ENCODE results near the gene MS4A1. TPM values are rescaled to one million over a fixed set of nuclear protein-coding genes. Genes with fewer than 3 reads are reported as not detected.

Gene MS4A1
- total and polyA plus RNA-seq, 2 of the 8 experiments (the other 6 are each of a cell fraction or from before 2014, with no cell fraction given): not detected

DNA sequence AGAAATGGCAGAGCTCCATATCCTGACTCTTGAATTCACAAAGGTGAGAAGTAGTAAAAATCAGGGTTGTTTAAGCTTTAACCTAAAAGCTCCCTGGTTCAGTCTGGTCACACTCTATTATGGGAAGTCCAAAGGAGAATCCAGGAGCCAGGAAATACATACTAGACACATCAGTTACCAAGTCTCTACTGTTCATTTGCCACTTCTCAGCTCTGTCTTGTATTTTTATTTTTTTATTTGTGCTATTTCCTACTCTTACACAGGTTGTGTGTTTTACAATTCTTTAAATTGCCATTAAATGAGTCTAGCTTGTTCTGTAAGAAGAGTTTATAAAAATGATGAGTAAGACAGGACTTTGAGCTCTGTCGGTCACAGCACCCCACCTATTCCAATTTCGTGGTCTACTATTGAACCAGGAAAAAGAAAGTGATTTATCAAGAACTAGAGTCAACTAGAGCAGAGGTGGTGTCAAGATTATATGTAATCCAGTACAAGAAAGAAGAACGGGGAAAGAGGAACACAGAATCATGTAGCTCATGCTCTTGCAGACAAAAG is 46.7 kb downstream of the MS4A1 start:
- 88% methylated on average over 3 of the region's 3 CpGs; no CpG with 5 or more reads in 1 of the 2 experiments for WGBS, 2 experiments (ENCODE audit: extremely low coverage in 1 of 2, insufficient coverage in 1 of 2, insufficient read length in 1 of 2, insufficient replicate concordance in 2 of 2, low coverage in 1 of 2, low lambda C conversion rate in 2 of 2, missing lambda C conversion rate in 1 of 2)
- ChIA-PET CTCF (ENCODE audit: partially characterized antibody) (interaction anchor here (0.7 to 1.4 kb wide), 5 partner anchors 15 to 168 kb away, joined by 3 to 4 read pairs (median 3); no protein-coding TSS in a partner anchor), POLR2A (ENCODE audit: partially characterized antibody) (interaction anchor here (0.7 kb wide), 1 partner anchor 9 kb away, joined by 3 read pairs; the partner anchor contains the start of gene MS4A12)
- Histone ChIP-seq H3K14ac (ENCODE audit: insufficient read length) (no peak overlapping the region), H4K5ac (ENCODE audit: insufficient read length, low read depth, low read length) (no peak overlapping the region), H4K91ac (replicated peaks; ENCODE audit: insufficient read length, low read length) (no peak overlapping the region), H2BK20ac (ENCODE audit: low read length) (no peak overlapping the region), H3K27me3 (replicated peaks in 1 of 4; ENCODE audit: control insufficient read depth in 3 of 4, extremely low read depth in 1 of 4, insufficient read depth in 3 of 4, low read length in 3 of 4) (no peaks in the 10 kb centered on the region), H3K79me2 (ENCODE audit: control insufficient read depth in 1 of 2, insufficient read depth in 2 of 2, low read length in 2 of 2) (no peaks in the 10 kb centered on the region), H3K4me1 (replicated peaks in 1 of 4; ENCODE audit: control insufficient read depth in 3 of 4, insufficient read depth in 4 of 4, low read length in 3 of 4) (peaks cover 0 to 12% (median 6%) of the 10 kb centered on the region in 4 experiments; a peak in 5 of 7 replicates), H2BK120ac (replicated peaks; ENCODE audit: low read depth, low read length) (no peak overlapping the region), H3K36me3 (ENCODE audit: control insufficient read depth in 2 of 4, insufficient read depth in 4 of 4, low read length in 3 of 4) (no peaks in the 10 kb centered on the region), H3K56ac (replicated peaks; ENCODE audit: insufficient read length, low read depth, low read length) (no peak overlapping the region), H3K4me2 (ENCODE audit: insufficient read depth in 1 of 2, low read depth in 2 of 2, low read length in 2 of 2) (no peak overlapping the region), H3K18ac (ENCODE audit: extremely low read depth, low read length) (no peak overlapping the region), H2AK5ac (ENCODE audit: low read depth, low read length) (no peak overlapping the region), H3K23ac (ENCODE audit: insufficient read length) (no peak overlapping the region), H3K9me3 (ENCODE audit: insufficient read depth in 2 of 2, low read depth in 1 of 2, low read length in 1 of 2) (no peaks in the 10 kb centered on the region), H3K4ac (replicated peaks; ENCODE audit: insufficient read length, low read depth, low read length) (no peak overlapping the region), H3K4me3 (ENCODE audit: extremely low read depth in 1 of 4, insufficient read depth in 2 of 4, low read depth in 3 of 4, low read length in 4 of 4) (no peak overlapping the region), H2BK15ac (ENCODE audit: low read length) (no peak overlapping the region), H4K20me1 (replicated peaks in 1 of 2; ENCODE audit: control insufficient read depth in 1 of 2, insufficient read depth in 2 of 2, low read length in 2 of 2) (no peaks in the 10 kb centered on the region), H3K79me1 (ENCODE audit: low read depth, low read length) (no peaks in the 10 kb centered on the region), H3K23me2 (ENCODE audit: low read depth, low read length) (no peaks in the 10 kb centered on the region; the same call in 1 of the 2 replicates), H2AFZ (ENCODE audit: low read length) (no peak overlapping the region), H2BK12ac (ENCODE audit: low read depth, low read length) (no peak overlapping the region; the same call in 1 of the 2 replicates), H2BK5ac (ENCODE audit: low read depth, low read length) (peak overlapping the region; percentile 20; the same call in 1 of the 2 replicates), H3K27ac (ENCODE audit: low read depth, low read length) (no peak overlapping the region), H4K8ac (ENCODE audit: extremely low read depth, insufficient read depth, low read length) (no peak overlapping the region), H3K9ac (replicated peaks in 1 of 4; ENCODE audit: extremely low read depth in 1 of 4, low read depth in 3 of 4, low read length in 3 of 4) (no peak overlapping the region)
- no peak for DNase-seq (ENCODE audit: low read depth in 1 of 2, low spot score in 2 of 2)
- no peak for FAIRE-seq
- no peak for TF ChIP-seq RBBP5 (IDR thresholded peaks at IDR 0.05; ENCODE audit: borderline replicate concordance, low read depth, low read length)
- TF ChIP-seq, protein P1, sequence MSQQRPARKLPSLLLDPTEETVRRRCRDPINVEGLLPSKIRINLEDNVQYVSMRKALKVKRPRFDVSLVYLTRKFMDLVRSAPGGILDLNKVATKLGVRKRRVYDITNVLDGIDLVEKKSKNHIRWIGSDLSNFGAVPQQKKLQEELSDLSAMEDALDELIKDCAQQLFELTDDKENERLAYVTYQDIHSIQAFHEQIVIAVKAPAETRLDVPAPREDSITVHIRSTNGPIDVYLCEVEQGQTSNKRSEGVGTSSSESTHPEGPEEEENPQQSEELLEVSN (IDR thresholded peaks at IDR 0.05): no peak
- TF ChIP-seq POLR2AphosphoS5 (IDR thresholded peaks at IDR 0.05; ENCODE audit: low read depth, low read length): no peak
- no peak for TF ChIP-seq CHD2 (IDR thresholded peaks at IDR 0.05; ENCODE audit: low read length)
- TF ChIP-seq, protein P2, sequence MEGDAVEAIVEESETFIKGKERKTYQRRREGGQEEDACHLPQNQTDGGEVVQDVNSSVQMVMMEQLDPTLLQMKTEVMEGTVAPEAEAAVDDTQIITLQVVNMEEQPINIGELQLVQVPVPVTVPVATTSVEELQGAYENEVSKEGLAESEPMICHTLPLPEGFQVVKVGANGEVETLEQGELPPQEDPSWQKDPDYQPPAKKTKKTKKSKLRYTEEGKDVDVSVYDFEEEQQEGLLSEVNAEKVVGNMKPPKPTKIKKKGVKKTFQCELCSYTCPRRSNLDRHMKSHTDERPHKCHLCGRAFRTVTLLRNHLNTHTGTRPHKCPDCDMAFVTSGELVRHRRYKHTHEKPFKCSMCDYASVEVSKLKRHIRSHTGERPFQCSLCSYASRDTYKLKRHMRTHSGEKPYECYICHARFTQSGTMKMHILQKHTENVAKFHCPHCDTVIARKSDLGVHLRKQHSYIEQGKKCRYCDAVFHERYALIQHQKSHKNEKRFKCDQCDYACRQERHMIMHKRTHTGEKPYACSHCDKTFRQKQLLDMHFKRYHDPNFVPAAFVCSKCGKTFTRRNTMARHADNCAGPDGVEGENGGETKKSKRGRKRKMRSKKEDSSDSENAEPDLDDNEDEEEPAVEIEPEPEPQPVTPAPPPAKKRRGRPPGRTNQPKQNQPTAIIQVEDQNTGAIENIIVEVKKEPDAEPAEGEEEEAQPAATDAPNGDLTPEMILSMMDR (IDR thresholded peaks at IDR 0.05; ENCODE audit: control extremely low read depth in 1 of 3, insufficient read depth in 1 of 3, low read depth in 1 of 3, low read length in 3 of 3): no peak
- no peak for TF ChIP-seq CTBP2 (IDR thresholded peaks at IDR 0.05; ENCODE audit: borderline replicate concordance, insufficient read depth, insufficient read length, low read length)
- no peak for TF ChIP-seq MAFK (IDR thresholded peaks at IDR 0.05; ENCODE audit: low read depth, low read length)
- TF ChIP-seq SRF (IDR thresholded peaks at IDR 0.05; ENCODE audit: low read depth, low read length): no peak
- no peak for TF ChIP-seq RFX5 (IDR thresholded peaks at IDR 0.05; ENCODE audit: borderline replicate concordance, low read depth, low read length)
- no peak for TF ChIP-seq KDM1A (IDR thresholded peaks at IDR 0.05; ENCODE audit: borderline replicate concordance, low read length)

Data from H1 (cell line).